ENCODE measurements around the gene FHIP1B. TPM values are rescaled to one million over a fixed set of nuclear protein-coding genes. Genes with fewer than 3 reads are reported as not detected.

The FHIP1B gene
- total and polyA plus RNA-seq, 8 donors: 34.9 to 69.0 (median 55.7) TPM

DNA sequence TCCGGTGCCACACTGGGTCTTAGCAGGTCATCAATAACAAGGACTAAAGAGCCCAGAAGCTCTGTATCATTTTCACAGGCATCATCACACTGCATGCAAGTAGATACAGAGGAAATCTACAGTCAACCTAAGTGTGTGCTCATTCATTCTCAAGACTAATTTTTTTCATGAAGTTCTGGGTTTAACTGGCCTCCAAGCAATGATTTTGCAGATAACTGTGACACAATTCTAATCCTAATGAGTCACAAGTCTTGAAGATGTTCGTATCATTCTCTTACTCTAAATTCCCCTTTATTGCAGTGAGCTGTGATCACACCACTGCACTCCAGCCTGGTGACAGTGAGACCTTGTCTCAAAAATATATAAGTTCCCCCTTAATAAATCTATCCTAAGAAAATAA, 33.0 kb downstream of the FHIP1B start:
- no peaks in the 10 kb centered on the region for H3K9me3 ChIP-seq
- H3K4me1 ChIP-seq: peaks cover 0 to 61% of the 10 kb centered on the region in 2 donors
- H3K4me3 ChIP-seq: no peak overlapping the region
- peaks cover 0 to 15% of the 10 kb centered on the region in 2 donors for H3K36me3 ChIP-seq
- intact Hi-C loops (cut with DNase I): no loop called here
- TF ChIP-seq, protein P1, sequence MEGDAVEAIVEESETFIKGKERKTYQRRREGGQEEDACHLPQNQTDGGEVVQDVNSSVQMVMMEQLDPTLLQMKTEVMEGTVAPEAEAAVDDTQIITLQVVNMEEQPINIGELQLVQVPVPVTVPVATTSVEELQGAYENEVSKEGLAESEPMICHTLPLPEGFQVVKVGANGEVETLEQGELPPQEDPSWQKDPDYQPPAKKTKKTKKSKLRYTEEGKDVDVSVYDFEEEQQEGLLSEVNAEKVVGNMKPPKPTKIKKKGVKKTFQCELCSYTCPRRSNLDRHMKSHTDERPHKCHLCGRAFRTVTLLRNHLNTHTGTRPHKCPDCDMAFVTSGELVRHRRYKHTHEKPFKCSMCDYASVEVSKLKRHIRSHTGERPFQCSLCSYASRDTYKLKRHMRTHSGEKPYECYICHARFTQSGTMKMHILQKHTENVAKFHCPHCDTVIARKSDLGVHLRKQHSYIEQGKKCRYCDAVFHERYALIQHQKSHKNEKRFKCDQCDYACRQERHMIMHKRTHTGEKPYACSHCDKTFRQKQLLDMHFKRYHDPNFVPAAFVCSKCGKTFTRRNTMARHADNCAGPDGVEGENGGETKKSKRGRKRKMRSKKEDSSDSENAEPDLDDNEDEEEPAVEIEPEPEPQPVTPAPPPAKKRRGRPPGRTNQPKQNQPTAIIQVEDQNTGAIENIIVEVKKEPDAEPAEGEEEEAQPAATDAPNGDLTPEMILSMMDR (IDR thresholded peaks at IDR 0.05): no peak
- no peaks in the 10 kb centered on the region for H3K27me3 ChIP-seq
- ATAC-seq (peak; percentile 39), DNase-seq (no peak)
- peak overlapping the region; percentile 7 to 95 for H3K27ac ChIP-seq

DNA sequence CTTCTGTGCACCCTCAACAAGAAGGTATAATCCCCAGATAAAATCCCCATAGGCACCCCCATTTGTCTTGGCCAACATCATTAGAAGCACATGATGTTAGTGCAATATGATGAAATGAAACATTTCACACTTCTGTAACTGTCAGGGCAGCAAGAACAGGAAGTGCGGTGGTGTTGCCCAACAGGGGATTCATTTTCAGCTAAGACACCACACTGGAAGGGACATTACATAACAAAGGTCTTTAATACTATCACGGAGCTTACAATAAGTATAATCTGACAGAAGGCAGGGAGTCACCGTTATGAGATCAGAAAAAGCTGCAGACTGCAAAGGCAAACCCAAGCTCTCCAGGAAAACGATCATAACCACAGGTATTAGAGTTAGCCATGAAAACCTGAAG, 33.5 kb downstream of the FHIP1B start:
- intact Hi-C loops (cut with DNase I): no loop called here
- TF ChIP-seq, protein P1 (IDR thresholded peaks at IDR 0.05): no peak
- no peak overlapping the region for H3K4me3 ChIP-seq
- ATAC-seq (peak; percentile 63), DNase-seq (peak in 2 of 4 donors; percentile 10 to 87)
- H3K4me1 ChIP-seq: peaks cover 0 to 59% of the 10 kb centered on the region in 2 donors
- H3K36me3 ChIP-seq: peaks cover 0 to 10% of the 10 kb centered on the region in 2 donors
- peak overlapping the region; percentile 7 to 95 for H3K27ac ChIP-seq
- H3K27me3 ChIP-seq: no peaks in the 10 kb centered on the region
- no peaks in the 10 kb centered on the region for H3K9me3 ChIP-seq

GRCh38 chr11:6199174-6199810, 35.1 kb downstream of the FHIP1B start, which contains the start of gene OR52W1:
OR52W1 (plus strand) TSS chr11:6199224; CDS start chr11:6199224, 0 bp downstream.
- TF ChIP-seq, protein P1 (IDR thresholded peaks at IDR 0.05): no peak
- peak within 1 kb of the TSS in 1 of 2 donors; percentile 95 for H3K27ac ChIP-seq
- no peak for ATAC-seq

DNA sequence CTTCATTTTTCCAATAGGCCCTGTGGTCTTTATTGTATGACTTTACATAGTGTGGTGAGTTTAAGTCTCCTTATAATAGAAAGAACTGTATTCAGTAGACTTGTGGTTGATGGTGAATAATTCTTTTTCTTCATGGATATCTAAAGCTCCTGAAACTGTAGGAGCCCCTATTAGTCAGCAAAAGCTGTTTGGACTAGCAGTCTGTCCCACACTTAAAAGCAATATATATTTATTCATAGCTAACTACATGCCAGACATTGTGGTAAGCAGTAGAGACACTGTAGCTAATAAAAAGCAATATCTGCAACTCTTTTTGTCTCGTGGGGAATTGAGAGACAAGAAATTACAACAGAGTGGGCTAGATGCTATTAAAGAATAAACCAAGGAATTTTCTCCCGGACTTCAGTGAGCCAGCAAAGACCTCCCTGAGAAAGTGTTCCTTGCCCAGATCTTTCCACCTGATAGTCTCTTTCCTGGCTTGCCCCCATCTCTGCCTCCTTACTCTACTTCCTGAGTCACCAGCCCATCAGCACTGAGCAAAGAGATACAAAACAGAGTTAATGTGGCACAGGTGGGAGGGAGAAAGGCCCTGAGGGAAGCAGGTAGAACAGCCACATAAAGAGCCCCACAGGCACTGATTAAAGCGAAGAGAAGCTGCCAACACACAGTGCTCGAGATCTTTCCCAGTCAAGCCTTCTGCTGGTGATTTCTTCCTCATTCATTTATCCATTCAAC, 36.8 kb downstream of the FHIP1B start:
- H3K4me3 ChIP-seq: no peak overlapping the region
- H3K9me3 ChIP-seq: no peaks in the 10 kb centered on the region
- TF ChIP-seq, protein P1 (IDR thresholded peaks at IDR 0.05): no peak
- H3K36me3 ChIP-seq: no peaks in the 10 kb centered on the region
- no peak for DNase-seq
- H3K4me1 ChIP-seq: peaks cover 0 to 37% of the 10 kb centered on the region in 2 donors
- no peaks in the 10 kb centered on the region for H3K27me3 ChIP-seq
- intact Hi-C loops (cut with DNase I): no loop called here
- no peak overlapping the region for H3K27ac ChIP-seq
- ATAC-seq: no peak

More at GRCh38 chr11:6199174-6199810, 35.1 kb downstream of the FHIP1B start, which contains the start of gene OR52W1:
- intact Hi-C loops (cut with DNase I): no loop called here
- peaks cover 0 to 44% of the 10 kb centered on the region in 2 donors for H3K4me1 ChIP-seq
- H3K36me3 ChIP-seq: no peaks in the 10 kb centered on the region
- H3K4me3 ChIP-seq: no peak within 1 kb of the TSS
- DNase-seq: peak in 1 of 4 donors; percentile 50
- H3K27me3 ChIP-seq: no peaks in the 10 kb centered on the region
- H3K9me3 ChIP-seq: no peaks in the 10 kb centered on the region

DNA sequence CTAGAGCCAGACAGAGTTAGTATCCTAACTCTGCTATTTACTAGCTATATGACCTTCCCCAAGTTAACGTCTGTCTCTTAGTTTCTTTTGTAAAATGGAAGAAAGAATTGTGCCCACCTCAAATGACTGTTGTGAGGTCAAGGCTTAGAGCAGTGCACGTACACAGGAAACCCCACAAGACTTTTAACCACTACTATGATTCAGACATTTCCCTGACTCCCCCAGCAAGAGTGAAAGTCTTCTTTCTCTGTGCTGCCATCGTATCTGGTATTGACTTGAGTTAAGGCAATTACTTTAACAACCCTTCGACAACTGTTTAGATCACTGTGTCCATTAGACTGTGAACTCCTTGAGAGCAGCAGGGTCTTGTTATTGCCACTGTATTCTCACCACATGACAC, 38.0 kb downstream of the FHIP1B start:
- no peaks in the 10 kb centered on the region for H3K27me3 ChIP-seq
- no peaks in the 10 kb centered on the region for H3K36me3 ChIP-seq
- H3K27ac ChIP-seq: no peak overlapping the region
- no peak overlapping the region for H3K4me3 ChIP-seq
- intact Hi-C loops (cut with DNase I): no loop called here
- H3K4me1 ChIP-seq: peaks cover 0 to 33% of the 10 kb centered on the region in 2 donors
- H3K9me3 ChIP-seq: no peaks in the 10 kb centered on the region
- ATAC-seq (no peak), DNase-seq (no peak)
- TF ChIP-seq, protein P1 (IDR thresholded peaks at IDR 0.05): no peak
